Activated CD4-positive, CD25-positive, alpha-beta regulatory T cell (primary cell): ENCODE data around the gene TAF8.
"Not testable (repeated sequence)": the region's sequence is repeated elsewhere in the genome, so short reads cannot be mapped to it uniquely, and the experiment has no call there.

Experiments used
- DNase-seq, 4 experiments: peaks; one replicate each; lab custom pipeline; 2025; lab: John Stamatoyannopoulos, UW

Gene TAF8

GRCh38 chr6:42050297-42051267, at the start of gene TAF8:
TAF8 (plus strand) TSS chr6:42050524; CDS start chr6:42050542, 18 bp downstream.
- DNase-seq: peak; percentile 80 to 87 (median 83)

GRCh38 chr6:42001506-42001905, 48.8 kb upstream of the TAF8 start:
- no peak for DNase-seq

GRCh38 chr6:42003658-42004057, 46.7 kb upstream of the TAF8 start:
- not testable (repeated sequence) for DNase-seq

GRCh38 chr6:42007286-42008137, 42.8 kb upstream of the TAF8 start:
- DNase-seq: peak in 3 of 4 experiments; percentile 25 to 30 (median 29)

- DNase-seq: not testable (repeated sequence)
Measured at GRCh38 chr6:42008138-42008528, 42.2 kb upstream of the TAF8 start.

- DNase-seq: no peak
Measured at GRCh38 chr6:42009844-42010184, 40.5 kb upstream of the TAF8 start.

GRCh38 chr6:42010185-42010891, 40.0 kb upstream of the TAF8 start:
- DNase-seq: no peak

- DNase-seq: no peak
Measured at GRCh38 chr6:42010909-42011308, 39.4 kb upstream of the TAF8 start.

GRCh38 chr6:42012501-42013133, 37.7 kb upstream of the TAF8 start:
- DNase-seq: no peak

- DNase-seq: no peak
Measured at GRCh38 chr6:42013134-42013516, 37.2 kb upstream of the TAF8 start.

- no peak for DNase-seq
Measured at GRCh38 chr6:42017021-42017643, 33.2 kb upstream of the TAF8 start.

GRCh38 chr6:42020967-42021366, 29.4 kb upstream of the TAF8 start:
- DNase-seq: no peak

GRCh38 chr6:42021847-42022754, 28.2 kb upstream of the TAF8 start:
- peak in 3 of 4 experiments; percentile 42 to 53 (median 48) for DNase-seq

- DNase-seq: no peak
Measured at GRCh38 chr6:42022755-42023384, 27.5 kb upstream of the TAF8 start.

- no peak for DNase-seq
Measured at GRCh38 chr6:42025066-42025844, 25.1 kb upstream of the TAF8 start.

GRCh38 chr6:42025845-42026243, 24.5 kb upstream of the TAF8 start:
- no peak for DNase-seq

- DNase-seq: no peak
Measured at GRCh38 chr6:42026540-42026939, 23.8 kb upstream of the TAF8 start.

GRCh38 chr6:42028234-42029061, 21.9 kb upstream of the TAF8 start:
- no peak for DNase-seq
